ENCODE data around the gene LRRK2.

GRCh38 chr12:40178701-40179100 lies 46.1 kb upstream of the LRRK2 start:
- no peak for TF ChIP-seq CTCF (IDR thresholded peaks at IDR 0.05)
- no peak for TF ChIP-seq POLR2A (IDR thresholded peaks at IDR 0.05; ENCODE audit: low read depth)
- no peak for TF ChIP-seq EP300 (IDR thresholded peaks at IDR 0.05)
